Suppressor macrophage treated with lipopolysaccharide for 1 hour (primary cell): Measurements from ENCODE around the gene CDR2.
"Not testable (repeated sequence)": the region's sequence is repeated elsewhere in the genome, so short reads cannot be mapped to it uniquely, and the experiment has no call there.

Experiments
- DNase-seq, 3 donors: peaks; one replicate each; pipeline ENCODE4 v3.0.0-alpha.2; 2020 to 2022

The CDR2 gene

DNA sequence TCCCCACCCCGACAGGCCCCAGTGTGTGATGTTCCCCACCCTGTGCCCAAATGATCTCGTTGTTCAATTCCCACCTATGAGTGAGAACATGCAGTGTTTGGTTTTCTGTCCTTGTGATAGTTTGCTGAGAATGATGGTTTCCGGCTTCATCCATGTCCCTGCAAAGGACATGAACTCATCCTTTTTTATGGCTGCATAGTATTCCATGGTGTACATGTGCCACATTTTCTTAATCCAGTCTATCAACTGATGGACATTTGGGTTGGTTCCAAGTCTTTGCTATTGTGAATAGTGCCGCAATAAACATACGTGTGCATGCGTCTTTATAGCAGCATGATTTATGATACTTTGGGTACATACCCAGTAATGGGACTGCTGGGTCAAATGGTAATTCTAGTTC, 23.4 kb downstream of the CDR2 start:
- DNase-seq, result not testable (repeated sequence)

DNA sequence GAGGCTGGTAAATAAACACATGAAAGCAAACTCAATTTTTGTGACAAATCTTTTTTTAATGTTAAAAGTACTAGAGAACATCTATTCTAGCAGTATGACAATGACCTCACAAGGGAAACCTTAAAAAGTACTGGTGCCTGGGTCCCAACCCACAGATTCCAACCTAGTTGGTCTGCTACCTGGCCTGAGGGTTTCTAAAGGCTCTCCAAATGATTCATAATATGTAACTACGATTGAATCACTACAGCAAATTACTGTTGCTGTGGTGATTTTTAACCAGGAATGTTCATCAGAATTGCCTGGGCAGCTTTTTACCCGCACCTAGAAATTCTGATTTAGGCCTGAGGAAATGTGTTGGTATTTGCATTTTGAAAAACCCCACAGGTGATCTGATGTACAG, 26.1 kb downstream of the CDR2 start:
- no peak for DNase-seq

DNA sequence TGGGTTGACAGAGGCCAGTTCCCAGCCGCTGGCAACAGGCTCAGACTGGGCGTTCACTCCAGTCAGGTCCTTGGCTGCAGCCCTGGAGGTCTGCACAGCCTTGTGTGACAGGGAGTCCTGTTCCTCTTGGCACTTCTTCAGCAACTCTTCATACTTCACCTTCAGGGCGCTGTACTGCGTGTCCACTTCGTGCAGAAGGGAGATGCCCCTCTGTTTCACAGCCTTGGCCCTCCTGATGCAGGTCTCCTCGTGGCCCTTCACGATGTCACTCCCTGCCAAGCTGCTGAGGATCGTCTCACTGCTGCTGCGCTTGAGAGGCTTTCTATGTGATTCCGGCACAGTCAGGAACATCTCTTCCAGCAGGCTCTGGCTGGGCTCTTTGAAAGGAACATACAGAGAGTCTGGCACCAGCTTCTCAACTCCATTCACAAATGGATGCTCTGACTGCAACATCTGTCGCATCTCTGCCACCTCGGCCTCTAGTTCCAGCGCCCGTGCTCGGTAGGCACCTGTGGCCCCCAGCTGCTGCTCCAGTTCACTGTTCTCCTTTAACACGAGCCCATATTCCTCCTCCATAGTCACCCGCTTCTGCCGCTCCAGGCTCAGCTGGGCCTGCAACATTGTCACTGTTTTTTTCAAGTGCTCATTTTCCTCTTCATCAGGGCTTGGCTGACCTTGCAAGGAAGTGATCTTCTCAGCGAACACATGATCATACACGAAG, 27.2 kb downstream of the CDR2 start:
- DNase-seq, result no peak

DNA sequence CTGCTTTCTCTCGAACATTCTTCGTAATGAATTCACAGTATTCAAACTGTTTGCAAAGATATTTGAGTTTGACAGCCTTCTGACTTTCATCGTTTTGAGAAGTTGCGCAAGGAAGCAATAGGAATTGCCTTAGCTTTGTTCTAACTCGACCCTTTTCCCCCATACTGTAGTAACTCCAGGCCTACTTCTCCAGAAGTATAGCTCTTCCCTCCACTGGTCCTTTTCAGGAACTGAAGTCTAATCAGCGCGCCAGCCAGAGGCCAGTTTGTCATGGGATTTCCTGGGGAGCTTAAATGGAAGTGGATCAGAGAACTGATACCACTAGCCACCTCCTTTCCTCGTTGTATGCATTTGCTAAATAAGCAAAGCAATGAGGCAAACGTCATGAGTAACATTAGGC, 27.9 kb downstream of the CDR2 start:
- peak; percentile 85 to 91 (median 88) for DNase-seq

DNA sequence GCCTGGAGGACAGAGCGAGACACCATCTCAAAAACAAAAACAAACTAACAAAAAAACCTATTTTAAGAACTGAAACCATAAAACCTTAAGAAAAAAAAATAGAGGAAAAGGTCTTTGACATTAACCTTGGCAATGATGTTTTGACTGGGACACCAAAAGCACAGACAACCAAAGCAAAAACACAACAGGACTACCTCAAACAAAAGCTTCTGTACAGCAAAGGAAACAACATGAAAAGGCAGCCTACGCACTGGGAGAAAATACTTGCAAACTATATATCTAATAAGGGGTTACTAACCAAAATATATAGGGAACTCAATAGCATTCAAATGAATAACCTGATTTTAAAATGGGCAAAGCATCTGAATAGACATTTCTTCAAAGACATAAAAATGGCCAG, 32.3 kb downstream of the CDR2 start:
- no peak for DNase-seq

DNA sequence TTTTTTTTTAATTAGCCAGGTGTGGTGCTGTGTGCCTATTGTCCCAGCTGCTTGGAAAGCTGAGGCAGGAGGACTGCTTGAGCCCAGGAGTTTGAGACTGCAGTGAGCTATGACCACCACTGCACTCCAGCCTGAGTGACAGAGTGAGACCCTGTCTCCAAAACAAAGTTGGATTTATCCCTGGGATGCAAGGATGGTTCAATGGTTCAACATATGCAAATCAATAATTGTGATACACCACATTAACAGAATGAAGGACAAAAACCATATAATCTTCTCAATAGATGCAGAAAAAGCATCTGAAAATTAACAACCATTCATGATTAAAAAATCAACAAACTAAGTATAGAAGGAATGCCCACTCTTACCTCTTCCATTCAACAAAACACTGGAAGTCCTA, 33.5 kb downstream of the CDR2 start:
- no peak for DNase-seq

DNA sequence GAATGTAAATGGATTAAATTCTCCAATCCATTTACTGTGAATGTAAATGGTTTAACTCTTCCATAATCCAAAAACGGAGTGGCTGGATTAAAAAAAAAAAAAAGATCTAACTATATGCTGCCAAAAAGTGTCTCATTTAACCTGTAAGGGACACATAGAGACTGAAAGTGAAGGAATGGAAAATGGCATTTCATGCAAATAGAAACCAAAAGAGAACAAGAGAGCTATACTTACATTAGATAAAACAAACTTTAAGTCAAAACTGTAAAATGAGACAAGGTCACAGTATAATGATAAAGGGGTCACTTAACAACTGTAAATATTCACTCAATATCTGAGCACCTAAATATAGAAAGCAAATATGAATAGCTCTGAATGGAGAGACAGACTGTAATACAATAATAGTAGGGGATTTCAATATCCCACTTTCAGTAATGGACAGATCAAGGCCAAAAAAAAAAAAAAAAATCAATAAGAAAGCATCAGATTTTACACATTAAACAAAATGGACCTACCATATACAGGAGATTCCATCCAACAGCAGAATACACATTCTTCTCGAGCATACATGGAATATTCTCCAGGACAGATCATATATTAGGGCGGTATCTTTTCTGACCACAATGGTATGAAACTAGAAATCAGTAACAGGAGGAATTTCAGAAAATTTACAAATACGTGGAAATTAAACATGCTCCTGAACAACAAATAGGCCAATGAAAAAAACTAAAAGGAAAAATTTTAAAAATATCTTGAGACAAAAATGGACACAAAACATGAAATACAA, 36.4 kb downstream of the CDR2 start:
- no peak for DNase-seq

DNA sequence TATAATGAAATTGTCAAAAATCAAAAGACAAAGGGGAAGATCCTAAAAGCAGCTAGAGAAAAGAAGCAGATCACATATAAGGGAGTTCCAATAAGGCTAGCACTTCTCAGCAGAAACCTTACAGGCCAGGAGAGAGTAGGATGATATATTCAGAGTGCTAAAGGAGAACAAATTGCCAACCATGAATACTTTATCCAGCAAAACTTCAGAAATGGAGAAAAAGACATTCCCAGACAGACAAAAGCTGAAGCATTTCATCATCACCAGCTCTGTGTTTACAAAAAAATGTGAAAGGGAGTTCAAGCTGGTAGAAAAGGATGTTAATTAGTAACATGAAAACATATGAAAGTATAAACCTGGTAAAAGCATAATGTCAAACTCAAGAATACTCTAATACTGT, 37.4 kb downstream of the CDR2 start:
- DNase-seq, result no peak

DNA sequence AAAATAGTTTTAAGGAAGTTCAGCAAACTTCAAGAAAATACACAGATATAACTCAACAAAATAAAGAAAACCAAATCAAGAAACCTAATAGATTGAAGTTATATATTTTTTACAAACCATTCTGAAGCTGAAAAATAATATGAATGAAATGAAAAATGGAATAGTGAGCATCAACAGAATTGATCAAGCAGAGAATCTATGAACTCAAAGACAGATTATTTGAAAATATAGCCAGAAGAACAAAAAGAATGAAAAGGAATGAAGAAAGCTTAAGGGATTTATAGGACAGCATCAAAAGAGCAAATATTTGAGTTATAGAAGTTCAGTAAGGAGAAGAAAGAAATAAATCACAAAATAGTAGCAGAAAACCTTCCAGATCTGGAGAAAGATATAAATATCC, 37.8 kb downstream of the CDR2 start:
- DNase-seq, result no peak

DNA sequence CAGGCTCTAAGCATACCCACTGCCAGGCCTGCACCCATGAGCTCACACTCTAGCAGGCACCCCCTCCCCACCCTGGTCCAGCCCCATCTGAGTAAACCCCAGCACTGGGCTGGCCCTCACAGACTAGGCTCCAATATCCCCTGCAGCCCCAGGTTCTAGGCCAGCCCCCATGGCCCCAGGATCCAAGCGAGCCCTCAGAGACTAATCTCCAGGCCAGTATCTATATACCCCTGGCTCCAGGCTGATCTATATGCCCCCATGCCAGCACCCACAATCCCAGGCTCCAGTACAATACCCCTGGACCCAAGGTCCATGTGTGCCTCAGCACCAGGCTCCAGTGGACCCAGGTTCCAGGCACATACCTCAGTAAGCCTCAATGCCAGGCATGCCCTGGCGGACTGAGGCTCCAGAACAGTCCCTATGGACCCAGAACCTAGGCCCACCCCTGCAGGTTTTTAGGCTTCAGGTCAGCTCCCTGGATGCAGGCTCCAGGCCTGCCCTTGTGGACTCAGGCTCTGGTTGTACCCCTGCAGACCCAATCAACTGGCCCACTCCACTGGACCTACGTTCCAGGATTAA, 38.7 kb downstream of the CDR2 start:
- no peak for DNase-seq

DNA sequence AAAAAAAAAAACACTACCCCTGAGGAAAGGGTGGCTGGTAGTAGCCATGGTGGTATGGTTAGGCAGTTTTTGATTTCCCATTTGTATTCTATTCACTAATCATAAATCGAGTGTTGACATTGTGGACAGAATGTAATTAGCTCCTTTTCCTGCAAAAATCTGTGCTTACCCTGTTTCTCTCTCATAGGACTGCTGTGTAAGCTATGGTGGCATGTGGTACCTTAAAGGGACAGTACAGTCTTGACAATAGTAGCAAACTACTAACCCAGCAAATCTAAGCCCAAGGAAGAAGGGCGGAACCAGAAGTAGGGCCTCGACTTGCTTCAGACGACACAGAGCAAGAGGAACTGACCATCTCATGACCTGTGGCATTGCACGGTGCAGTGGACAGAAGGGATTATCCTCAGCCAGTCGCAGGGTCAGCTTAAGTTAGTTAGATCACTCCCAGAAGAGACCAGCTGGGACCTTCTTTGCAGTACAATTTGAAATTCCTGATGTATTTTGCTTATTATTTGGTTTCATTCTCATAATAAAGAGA, 40.9 kb downstream of the CDR2 start:
- DNase-seq, result peak; percentile 54 to 85 (median 68)

DNA sequence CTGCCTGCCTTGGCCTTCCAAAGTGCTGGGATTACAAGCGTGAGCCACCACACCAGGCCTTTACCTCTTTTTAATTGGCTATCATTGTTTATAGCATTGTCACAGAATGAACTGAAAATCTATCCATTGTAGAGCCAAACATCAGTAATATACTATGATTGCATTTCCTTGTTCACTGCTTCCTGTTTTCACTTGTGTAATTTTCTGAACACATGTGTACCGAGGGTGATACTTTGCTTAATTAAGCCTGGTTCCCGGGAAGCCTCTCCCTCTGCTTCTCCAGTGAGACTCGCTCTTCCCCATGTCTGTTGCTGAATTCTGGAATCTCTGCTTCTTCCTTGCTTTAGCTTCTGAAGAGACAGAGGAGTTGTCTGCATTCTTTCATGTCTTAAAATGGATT, 44.1 kb downstream of the CDR2 start:
- peak; percentile 21 to 51 (median 51) for DNase-seq

DNA sequence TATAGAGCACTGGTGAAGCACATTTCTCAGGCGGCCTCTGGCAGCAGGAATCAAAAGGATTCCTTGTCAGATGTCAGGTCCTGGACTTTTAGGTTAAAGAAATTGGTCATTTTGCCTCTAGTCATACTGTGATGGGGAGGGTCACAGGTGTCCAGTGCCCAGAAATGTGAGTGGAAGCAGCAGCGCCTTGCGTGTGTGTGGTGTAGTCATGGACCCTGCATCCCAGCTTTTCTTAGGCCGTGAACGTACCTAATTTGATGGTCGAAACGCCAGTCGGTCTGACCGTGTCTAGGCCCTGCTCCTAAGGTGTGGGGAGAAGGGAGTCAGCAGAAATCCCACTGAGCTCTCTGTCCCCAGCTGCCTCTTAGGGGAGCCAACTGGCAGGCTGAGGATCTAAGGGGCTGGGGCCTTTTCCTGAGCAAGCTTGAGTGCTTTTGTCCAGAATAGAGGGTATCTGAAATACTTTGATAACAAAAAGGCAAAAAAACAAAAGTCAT, 45.2 kb downstream of the CDR2 start:
- DNase-seq, result no peak

DNA sequence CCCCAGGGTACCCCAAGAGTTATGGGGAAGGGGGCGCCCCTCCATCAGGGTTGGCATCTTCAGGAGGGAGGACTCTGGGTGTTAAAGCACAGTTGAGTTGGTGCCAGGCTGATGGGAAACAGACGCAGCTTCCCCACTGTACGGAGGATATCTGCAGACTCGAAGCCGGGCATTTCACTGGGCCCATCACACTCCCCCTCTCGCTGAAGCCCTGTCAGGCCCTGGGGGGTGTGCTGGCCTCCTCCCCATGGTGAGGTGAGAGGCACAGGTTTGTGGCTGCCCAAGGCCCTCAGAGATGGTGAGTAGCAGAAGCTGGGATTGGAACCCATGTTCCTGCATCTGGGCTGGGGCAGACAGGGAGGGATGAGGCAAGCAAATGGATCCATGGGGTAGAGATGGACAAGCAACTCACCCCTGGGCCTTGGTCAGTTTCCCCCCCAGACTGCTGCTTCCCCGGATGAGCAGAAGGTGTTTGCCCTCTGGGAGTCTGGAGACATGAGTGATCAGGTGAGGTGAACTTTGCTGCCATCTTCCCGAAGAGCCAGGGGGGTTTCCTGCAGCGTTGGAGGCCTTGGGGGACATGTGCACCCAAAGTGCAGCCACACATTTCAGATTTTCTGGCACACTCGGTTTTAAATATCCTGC, 46.2 kb downstream of the CDR2 start:
- DNase-seq, result no peak

DNA sequence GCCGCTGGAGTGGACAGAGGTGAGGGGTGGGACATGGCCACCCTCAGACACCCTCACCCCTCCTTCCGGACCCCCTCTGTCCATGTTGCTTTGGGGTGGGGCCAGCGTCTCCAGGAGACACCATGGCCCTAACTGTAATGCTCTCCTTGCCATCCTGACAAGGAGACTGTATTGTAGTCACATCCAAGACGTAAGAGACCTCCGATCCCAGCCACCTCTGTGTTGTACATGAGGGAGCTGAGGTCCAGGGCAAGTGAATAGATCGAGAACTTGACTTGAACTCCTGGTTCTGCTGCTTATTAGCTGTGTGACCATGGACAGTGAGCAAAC, 47.0 kb downstream of the CDR2 start:
- no peak for DNase-seq

DNA sequence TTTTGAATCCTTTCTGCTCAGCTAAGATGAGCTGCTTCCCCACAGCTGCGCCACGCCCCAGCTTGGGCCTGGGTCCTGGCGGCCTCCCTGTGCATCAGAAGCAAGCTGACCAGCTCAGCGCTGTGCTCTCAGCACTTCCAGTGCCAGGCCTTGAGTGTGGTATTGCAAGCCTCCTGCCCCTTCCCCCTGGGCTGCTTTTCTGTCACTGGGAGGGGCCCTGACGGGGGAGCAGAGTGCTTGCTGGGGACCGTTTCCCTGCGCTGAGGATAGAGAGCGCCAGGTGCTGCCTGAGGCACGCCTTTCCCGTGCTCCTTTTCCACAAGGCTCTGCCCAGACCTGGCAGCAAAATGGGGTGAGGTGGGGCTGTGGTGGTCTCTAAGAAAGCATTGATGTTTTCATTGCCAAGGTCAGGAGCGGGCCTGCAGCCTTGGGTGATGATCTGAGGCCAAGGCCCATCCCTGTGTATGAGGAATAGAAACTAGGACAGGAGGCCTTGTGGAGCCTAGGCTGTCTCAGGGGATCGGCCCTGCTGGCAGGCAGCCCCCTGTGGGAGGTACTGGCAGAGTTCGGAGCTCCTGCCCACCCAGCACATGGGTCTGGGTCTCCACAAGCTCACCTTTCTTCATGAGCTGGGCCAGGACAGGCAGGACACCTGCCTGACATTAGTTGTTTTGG, 47.5 kb downstream of the CDR2 start:
- DNase-seq, result no peak

DNA sequence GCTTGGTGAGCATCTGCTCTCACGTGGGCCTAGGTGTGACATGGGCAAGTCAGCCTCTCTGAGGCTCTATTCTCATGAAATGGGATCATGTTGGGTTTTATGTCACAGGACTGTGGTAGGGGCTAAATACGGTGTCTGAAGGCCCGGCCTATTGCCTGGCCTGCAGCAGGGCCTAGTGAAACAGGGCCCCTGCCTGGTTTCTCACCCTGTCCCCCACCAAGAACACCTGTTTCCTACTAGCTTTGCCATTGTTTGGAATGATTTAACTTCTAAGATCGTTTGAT, 48.1 kb downstream of the CDR2 start:
- DNase-seq, result no peak

DNA sequence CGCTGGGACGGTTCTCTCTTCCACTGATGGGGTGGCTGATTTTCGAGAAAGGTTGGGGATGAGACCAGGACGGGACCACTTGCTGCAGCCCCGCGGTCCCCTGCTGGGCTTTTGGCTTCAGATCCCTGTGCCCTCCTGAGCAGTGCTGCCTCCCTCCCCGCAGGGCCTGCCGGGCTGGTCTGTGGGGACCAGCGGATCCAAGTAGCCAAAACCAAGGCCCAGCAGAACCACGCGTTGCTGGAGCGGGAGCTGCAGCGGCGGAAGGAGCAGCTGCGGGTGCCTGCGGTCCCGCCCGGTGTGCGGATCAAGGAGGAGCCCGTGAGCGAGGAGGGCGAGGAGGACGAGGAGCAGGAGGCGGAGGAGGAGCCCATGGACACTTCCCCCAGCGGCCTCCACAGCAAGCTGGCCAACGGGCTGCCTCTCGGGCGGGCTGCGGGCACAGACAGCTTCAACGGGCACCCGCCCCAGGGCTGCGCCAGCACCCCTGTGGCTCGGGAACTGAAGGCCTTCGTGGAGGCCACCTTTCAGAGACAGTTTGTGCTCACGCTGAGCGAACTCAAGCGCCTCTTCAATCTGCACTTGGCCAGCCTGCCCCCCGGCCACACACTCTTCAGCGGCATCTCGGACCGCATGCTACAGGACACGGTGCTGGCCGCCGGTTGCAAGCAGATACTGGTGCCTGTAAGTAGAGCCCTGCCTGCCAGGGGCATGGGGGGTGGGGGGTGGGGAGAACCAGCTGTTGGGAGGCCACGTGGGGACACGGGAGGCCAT, 48.6 kb downstream of the CDR2 start:
- DNase-seq, result no peak

DNA sequence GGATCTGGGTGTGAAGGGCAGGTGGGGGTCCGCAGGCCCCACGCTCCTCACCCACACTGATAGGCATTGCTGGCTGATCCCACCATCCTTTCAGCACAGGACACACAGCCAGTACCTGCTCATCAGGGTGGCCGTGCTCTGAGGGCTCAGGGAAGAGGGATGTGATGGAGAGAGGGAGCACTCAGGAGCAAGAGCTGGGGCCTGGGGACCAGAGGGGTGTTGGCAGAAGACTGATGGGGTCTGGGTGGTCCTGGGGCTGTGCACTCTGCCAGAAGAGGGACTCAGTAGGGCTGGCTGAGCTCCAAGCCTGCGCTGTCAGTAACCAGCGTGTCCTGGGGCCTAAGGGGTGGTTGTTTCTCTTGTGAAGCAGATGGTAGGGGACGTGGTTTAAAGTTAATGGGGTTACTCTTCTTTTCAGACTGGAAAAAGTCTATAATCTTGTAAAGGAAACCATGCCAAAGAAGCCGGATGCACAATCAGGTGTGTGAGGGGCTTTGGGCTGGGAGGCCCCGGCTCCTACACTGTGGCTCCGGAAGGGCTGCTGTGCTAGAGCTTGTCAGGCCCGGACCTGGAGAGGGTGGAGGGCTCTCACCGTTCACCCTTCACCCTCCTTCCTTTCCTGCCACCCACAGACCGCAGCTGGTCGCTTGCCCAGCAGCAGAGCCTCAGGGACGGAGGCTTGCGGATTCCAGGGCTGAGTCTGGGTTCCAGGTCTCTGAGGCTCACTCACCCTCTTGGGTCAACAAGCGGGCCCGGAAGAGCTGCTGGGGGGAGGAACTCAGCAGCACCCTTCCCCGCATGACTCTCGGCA, 49.4 kb downstream of the CDR2 start:
- DNase-seq, result no peak

DNA sequence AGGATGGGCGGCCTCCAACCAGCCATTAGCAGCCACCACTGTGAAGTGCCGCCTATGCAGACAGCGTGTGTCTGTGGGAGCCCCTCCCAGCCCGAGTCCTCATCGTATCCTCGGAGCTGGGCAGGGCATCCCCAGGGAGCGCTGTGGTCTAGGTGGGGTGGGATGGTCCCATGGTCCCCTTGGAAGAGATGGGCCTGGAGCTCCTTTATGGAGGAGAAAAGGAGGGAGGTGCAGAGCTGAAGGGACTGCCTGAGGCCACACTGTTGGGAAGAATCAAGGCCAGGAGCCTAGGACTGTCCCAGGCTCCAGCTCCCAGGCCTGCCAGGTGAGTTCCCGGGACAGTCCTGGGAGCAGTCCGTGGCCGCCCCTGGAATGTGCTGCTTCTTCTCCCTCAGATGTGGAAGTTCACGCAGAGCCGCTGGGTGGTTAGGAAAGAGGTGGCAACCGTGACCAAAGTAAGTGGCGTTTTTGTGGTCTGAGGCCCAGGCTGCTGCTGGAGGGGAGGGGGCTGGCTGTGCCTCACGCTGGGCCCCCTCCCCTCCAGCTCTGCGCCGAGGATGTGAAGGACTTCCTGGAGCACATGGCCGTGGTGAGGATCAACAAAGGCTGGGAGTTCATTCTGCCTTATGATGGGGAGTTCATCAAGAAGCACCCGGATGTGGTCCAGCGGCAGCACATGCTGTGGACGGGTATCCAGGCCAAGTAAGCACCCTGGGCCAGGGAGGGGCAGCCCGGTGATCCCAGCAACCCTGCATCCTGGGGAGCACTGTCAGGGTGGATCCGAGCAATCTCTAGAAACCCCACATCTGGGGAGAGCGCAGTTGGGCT, 50.2 kb downstream of the CDR2 start:
- DNase-seq, result no peak
